ENCODE measurements around the gene DOK3. TPM values are rescaled to one million over a fixed set of nuclear protein-coding genes. Genes with fewer than 3 reads are reported as not detected.

The DOK3 gene
- total RNA-seq, 1 donor from 2014 or later: 0.32 TPM

GRCh38 chr5:177462021-177462670 is 47.5 kb downstream of the DOK3 start:
- H3K36me3 ChIP-seq: peaks cover 34 to 50% of the 10 kb centered on the region in 2 donors
- no peaks in the 10 kb centered on the region for H3K9me3 ChIP-seq
- TF ChIP-seq CTCF (IDR thresholded peaks at IDR 0.05): no peak
- intact Hi-C loops (cut with DNase I): no loop called here
- no peak for DNase-seq (ENCODE audit: low spot score in 2 of 2)
- no peaks in the 10 kb centered on the region for H3K27me3 ChIP-seq
- H3K4me1 ChIP-seq: peaks cover 2 to 6% of the 10 kb centered on the region in 2 donors
- peak overlapping the region in 1 of 2 donors; percentile 47 for H3K27ac ChIP-seq
- H3K4me3 ChIP-seq: no peak overlapping the region

GRCh38 chr5:177459819-177460628 is 49.6 kb downstream of the DOK3 start:
- intact Hi-C loops (cut with DNase I): loop anchor here (10.0 kb wide), 1 partner anchor 345 kb away; no protein-coding TSS in a partner anchor
- Histone ChIP-seq H3K27me3 (no peaks in the 10 kb centered on the region), H3K4me1 (peaks cover 16 to 17% of the 10 kb centered on the region in 2 donors), H3K4me3 (no peak overlapping the region), H3K9me3 (no peaks in the 10 kb centered on the region), H3K36me3 (peaks cover 14 to 29% of the 10 kb centered on the region in 2 donors), H3K27ac (no peak overlapping the region)
- DNase-seq (ENCODE audit: low spot score in 2 of 2): no peak
- no peak for TF ChIP-seq CTCF (IDR thresholded peaks at IDR 0.05)

GRCh38 chr5:177459357-177459756 is 50.3 kb downstream of the DOK3 start:
- intact Hi-C loops (cut with DNase I): loop anchor here (10.0 kb wide), 1 partner anchor 345 kb away; no protein-coding TSS in a partner anchor
- Histone ChIP-seq H3K4me1 (peaks cover 18% of the 10 kb centered on the region in 2 donors), H3K4me3 (no peak overlapping the region), H3K9me3 (no peaks in the 10 kb centered on the region), H3K27ac (no peak overlapping the region), H3K27me3 (no peaks in the 10 kb centered on the region), H3K36me3 (peaks cover 14 to 29% of the 10 kb centered on the region in 2 donors)
- TF ChIP-seq CTCF (IDR thresholded peaks at IDR 0.05): no peak
- no peak for DNase-seq (ENCODE audit: low spot score in 2 of 2)

GRCh38 chr5:177458912-177459350 is 50.7 kb downstream of the DOK3 start:
- TF ChIP-seq CTCF (IDR thresholded peaks at IDR 0.05): no peak
- intact Hi-C loops (cut with DNase I): loop anchor here (10.0 kb wide), 1 partner anchor 344 kb away; no protein-coding TSS in a partner anchor
- Histone ChIP-seq H3K36me3 (peaks cover 14 to 29% of the 10 kb centered on the region in 2 donors), H3K4me1 (peaks cover 18 to 20% of the 10 kb centered on the region in 2 donors), H3K9me3 (no peaks in the 10 kb centered on the region), H3K27me3 (no peaks in the 10 kb centered on the region), H3K27ac (no peak overlapping the region), H3K4me3 (no peak overlapping the region)
- DNase-seq (ENCODE audit: low spot score in 2 of 2): no peak

- no peaks in the 10 kb centered on the region for H3K9me3 ChIP-seq
- peak overlapping the region; percentile 68 to 80 for H3K27ac ChIP-seq
- peaks cover 18 to 22% of the 10 kb centered on the region in 2 donors for H3K4me1 ChIP-seq
- DNase-seq (ENCODE audit: low spot score in 2 of 2): no peak
- peaks cover 14 to 29% of the 10 kb centered on the region in 2 donors for H3K36me3 ChIP-seq
- intact Hi-C loops (cut with DNase I): loop anchor here (1.0 to 10.0 kb wide), 3 partner anchors 15 to 343 kb away; partner anchors contain the start of gene DBN1
- no peak overlapping the region for H3K4me3 ChIP-seq
- TF ChIP-seq CTCF (IDR thresholded peaks at IDR 0.05): no peak
- H3K27me3 ChIP-seq: no peaks in the 10 kb centered on the region
Measured at GRCh38 chr5:177457852-177458681, 51.6 kb downstream of the DOK3 start.
